Heart right ventricle (tissue), 16 donors: Measurements from ENCODE around the gene KNCN. TPM values are rescaled to one million over a fixed set of nuclear protein-coding genes. Genes with fewer than 3 reads are reported as not detected.

Source experiments
- ATAC-seq, 8 donors: fragments of 200-7000 bp; cut with Tn5 transposase; one replicate each; pipeline ENCODE4 v1.9.1; 2020; ENCODE audit warnings: mild to moderate bottlenecking in 8 of 8, moderate library complexity in 8 of 8, moderate number of reproducible peaks in 1 of 8
- DNase-seq, 2 donors: peaks; one replicate each; pipeline ENCODE4 v3.0.0-alpha.2; 2020
- H3K27ac ChIP-seq, 10 donors: fragments of 200-600 bp; sonication (generic) in 2 of 10; one replicate each; pipeline versions ENCODE4 v1.5.0 to v1.8.0; 2020 to 2022; ENCODE audit warnings: mild to moderate bottlenecking in 3 of 10
- H3K27me3 ChIP-seq, 7 donors: fragments of 200-600 bp; one replicate each; pipeline ENCODE4 v1.8.0; 2021 to 2022; ENCODE audit warnings: mild to moderate bottlenecking in 2 of 7
- H3K36me3 ChIP-seq, 9 donors: fragments of 200-600 bp; sonication (generic) in 1 of 9; one replicate each; pipeline versions ENCODE4 v1.5.0 to v1.8.0; 2020 to 2022; ENCODE audit warnings: mild to moderate bottlenecking in 2 of 9
- H3K4me1 ChIP-seq, 9 donors: fragments of 200-600 bp; sonication (generic) in 1 of 9; one replicate each; pipeline versions ENCODE4 v1.5.0 to v1.8.0; 2020 to 2022; ENCODE audit warnings: mild to moderate bottlenecking in 4 of 9
- H3K4me3 ChIP-seq, 10 donors: fragments of 200-600 bp; sonication (generic) in 2 of 10; one replicate each; pipeline versions ENCODE4 v1.5.0 to v1.8.0; 2020 to 2022; ENCODE audit warnings: mild to moderate bottlenecking in 7 of 10, moderate library complexity in 2 of 10
- H3K9me3 ChIP-seq, 11 donors: fragments of 200-600 bp in 10 of 11; sonication (generic) in 2 of 11; one replicate each; pipeline versions ENCODE4 v1.5.0 to v1.8.0; 2013 to 2022; ENCODE audit warnings: mild to moderate bottlenecking in 2 of 11, control low read depth in 1 of 11, moderate library complexity in 1 of 11
- CTCF ChIP-seq, 9 donors: fragments of 200-600 bp; sonication (generic) in 2 of 9; IDR thresholded peaks; one replicate each; pipeline versions ENCODE4 v1.5.0 to v1.8.0; 2021 to 2022; ENCODE audit warnings: antibody characterized with exemption in 9 of 9, mild to moderate bottlenecking in 5 of 9, moderate library complexity in 1 of 9
- WGBS, 2 donors: extraction: QIAGEN DNeasy Blood & Tissue Kit; methylation state at CpG; one replicate each; pipeline ENCODE4 v1.1.7; 2013; ENCODE audit warnings: inconsistent platforms in 1 of 2; 5-methylcytosine and 5-hydroxymethylcytosine counted together
- intact Hi-C, 10 donors: fragments of 100-400 bp; cut with DNase I; formaldehyde crosslinking; loops; one replicate each; pipeline versions ENCODE4 v1.11.1 to v1.14.2; 2022
- polyA plus RNA-seq, 2 donors: library from polyadenylated mRNA; stranded (reverse); fragments of 200-250 nt; gene quantifications; one replicate each; pipeline ENCODE4 v1.2.3, GENCODE V29; 2013
- total RNA-seq, 10 donors: library from RNA; stranded (reverse); fragmentation: NEBNext Ultra II Directional in 3 of 10; extraction: Animal tissue kit (Norgen Biotek cat#: 25700) in 3 of 10; gene quantifications; one replicate each; pipeline versions ENCODE4 v1.2.1 to v1.2.4, GENCODE V29; 2021 to 2023
- donor health status: Arrhythmogenic right ventricular cardiomyopathy.
- donor health status: ischemic (EF 13 %, LVEDD 7.1; RV severe dilation, severe dysfunction).
- donor health status: healthy with polysubstance abuse.
- donor health status: DM: no; HTN: yes; CAD: no.
- donor health status: DM: no; HTN: no; CAD: no.
- donor health status: ischemic (EF 25% LVEDD 6.9; RV normal size, moderate dysfunction).
- donor health status: ischemic (EF 25% LVEDD 5.7; RV mildly dilated, moderate dysfunction).
- donor health status: healthy.
- donor health status: DM: yes; HTN: yes; CAD: no.
- donor health status: Ischemic cardiomyopathy.
- donor health status: ischemic (EF 35%, LVEDD 5.7; RV mildly dilated, moderate dysfunction).
- donor health status: nonischemic (EF 11% LVEDD 7.7; RV severe dilation, severe dysfunction).
- donor health status: DM: yes; HTN: yes; CAD: no.
- donor health status: PGD.
- donor health status: ischemic (EF 29% LVEDD 5.4; RV normal size, mild dysfunction).
- donor health status: nonischemic (EF 23%, LVEDD 6.1; RV moderate dilation, normal function).

Gene KNCN
- total and polyA plus RNA-seq, 12 donors: not detected

GRCh38 chr1:46575778-46576177, 24.3 kb upstream of the KNCN start:
- intact Hi-C loops: no loop called here
- H3K36me3 ChIP-seq: peaks cover 0 to 100% (median 27%) of the 10 kb centered on the region in 9 donors

GRCh38 chr1:46575300-46575699, 23.9 kb upstream of the KNCN start:
- Histone ChIP-seq H3K4me3 (no peak overlapping the region), H3K27me3 (no peaks in the 10 kb centered on the region), H3K9me3 (no peaks in the 10 kb centered on the region), H3K36me3 (peaks cover 0 to 100% (median 25%) of the 10 kb centered on the region in 9 donors), H3K27ac (no peak overlapping the region), H3K4me1 (peaks cover 0 to 20% (median 10%) of the 10 kb centered on the region in 9 donors)
- WGBS, 2 donors: 82 to 88% methylated on average over 12 of the region's 12 CpGs
- no peak for TF ChIP-seq CTCF (IDR thresholded peaks at IDR 0.05)
- DNase-seq (no peak), ATAC-seq (no peak)
- intact Hi-C loops: no loop called here

More at GRCh38 chr1:46575778-46576177, 24.3 kb upstream of the KNCN start:
- DNase-seq (no peak), ATAC-seq (no peak)
- no peaks in the 10 kb centered on the region for H3K9me3 ChIP-seq
- H3K27ac ChIP-seq: no peak overlapping the region
- no peak overlapping the region for H3K4me3 ChIP-seq
- peaks cover 0 to 24% (median 10%) of the 10 kb centered on the region in 9 donors for H3K4me1 ChIP-seq
- WGBS, 2 donors: 86% methylated on average over 3 of the region's 3 CpGs
- no peak for TF ChIP-seq CTCF (IDR thresholded peaks at IDR 0.05)
- no peaks in the 10 kb centered on the region for H3K27me3 ChIP-seq

- TF ChIP-seq CTCF (IDR thresholded peaks at IDR 0.05): no peak
- Histone ChIP-seq H3K4me1 (peaks cover 0 to 20% (median 5%) of the 10 kb centered on the region in 9 donors), H3K27ac (peak overlapping the region in 3 of 10 donors; percentile 21 to 66 (median 60)), H3K27me3 (no peaks in the 10 kb centered on the region), H3K36me3 (peaks cover 0 to 100% (median 25%) of the 10 kb centered on the region in 9 donors), H3K4me3 (no peak overlapping the region), H3K9me3 (no peaks in the 10 kb centered on the region)
- ATAC-seq (no peak), DNase-seq (no peak)
- intact Hi-C loops: no loop called here
- 93 to 97% methylated on average over 6 of the region's 6 CpGs for WGBS, 2 donors
These were observed 20.3 kb upstream of the KNCN start for GRCh38 chr1:46571691-46572225.

- WGBS, 2 donors: 76 to 79% methylated on average over 14 of the region's 14 CpGs
- Histone ChIP-seq H3K9me3 (no peaks in the 10 kb centered on the region), H3K27ac (no peak overlapping the region), H3K36me3 (peaks cover 0 to 100% (median 31%) of the 10 kb centered on the region in 9 donors), H3K4me1 (peaks cover 0 to 20% (median 5%) of the 10 kb centered on the region in 9 donors), H3K27me3 (no peaks in the 10 kb centered on the region), H3K4me3 (no peak overlapping the region)
- no peak for ATAC-seq
- TF ChIP-seq CTCF (IDR thresholded peaks at IDR 0.05): no peak
- intact Hi-C loops: no loop called here
- no peak for DNase-seq
These were observed 18.7 kb upstream of the KNCN start for GRCh38 chr1:46569884-46570725.
